SKM-1 treated with dmso at 0.1 percent for 144 hours (cell line): ENCODE data around the gene SCFD2.
A peak's percentile ranks its signal among the peaks of the same experiment; 100 is the strongest.
"Not testable (repeated sequence)": the region's sequence is repeated elsewhere in the genome, so short reads cannot be mapped to it uniquely, and the experiment has no call there.

Source experiments
- DNase-seq: peaks from one replicate; lab custom pipeline; 2025; ENCODE audit not compliant: unreplicated experiment; lab: John Stamatoyannopoulos, UW

The SCFD2 gene

GRCh38 chr4:53346920-53347852 lies 18.7 kb downstream of the SCFD2 start:
- DNase-seq, result no peak

GRCh38 chr4:53346392-53346791 lies 19.5 kb downstream of the SCFD2 start:
- not testable (repeated sequence) for DNase-seq

- DNase-seq, result not testable (repeated sequence)
These were observed 25.7 kb downstream of the SCFD2 start for GRCh38 chr4:53340145-53340544.

- not testable (repeated sequence) for DNase-seq
These were observed 30.9 kb downstream of the SCFD2 start for GRCh38 chr4:53334916-53335315.

GRCh38 chr4:53326535-53326934 lies 39.3 kb downstream of the SCFD2 start:
- no peak for DNase-seq

GRCh38 chr4:53322696-53323095 lies 43.2 kb downstream of the SCFD2 start:
- no peak for DNase-seq

- no peak for DNase-seq
These were observed 43.9 kb downstream of the SCFD2 start for GRCh38 chr4:53321984-53322289.

GRCh38 chr4:53321151-53321983 lies 44.5 kb downstream of the SCFD2 start:
- no peak for DNase-seq

GRCh38 chr4:53315300-53315699 lies 50.6 kb downstream of the SCFD2 start:
- no peak for DNase-seq

GRCh38 chr4:53314252-53314651 lies 51.6 kb downstream of the SCFD2 start:
- DNase-seq, result no peak

- no peak for DNase-seq
These were observed 52.4 kb downstream of the SCFD2 start for GRCh38 chr4:53313510-53313909.

- DNase-seq, result no peak
These were observed 56.4 kb downstream of the SCFD2 start for GRCh38 chr4:53309321-53310040.

- DNase-seq, result peak; percentile 4
These were observed 57.8 kb downstream of the SCFD2 start for GRCh38 chr4:53307819-53308780.

GRCh38 chr4:53307210-53307609 lies 58.7 kb downstream of the SCFD2 start:
- DNase-seq, result no peak

- DNase-seq, result no peak
These were observed 59.1 kb downstream of the SCFD2 start for GRCh38 chr4:53306729-53307128.

- not testable (repeated sequence) for DNase-seq
These were observed 73.7 kb downstream of the SCFD2 start for GRCh38 chr4:53292209-53292608.

- no peak for DNase-seq
These were observed 84.4 kb downstream of the SCFD2 start for GRCh38 chr4:53281438-53281837.

- no peak for DNase-seq
These were observed 85.0 kb downstream of the SCFD2 start for GRCh38 chr4:53280846-53281245.

GRCh38 chr4:53274609-53275268 lies 91.1 kb downstream of the SCFD2 start:
- DNase-seq, result no peak

GRCh38 chr4:53273726-53274125 lies 92.1 kb downstream of the SCFD2 start:
- no peak for DNase-seq
